Measurements from ENCODE around the gene MAGOHB.

The MAGOHB gene

DNA sequence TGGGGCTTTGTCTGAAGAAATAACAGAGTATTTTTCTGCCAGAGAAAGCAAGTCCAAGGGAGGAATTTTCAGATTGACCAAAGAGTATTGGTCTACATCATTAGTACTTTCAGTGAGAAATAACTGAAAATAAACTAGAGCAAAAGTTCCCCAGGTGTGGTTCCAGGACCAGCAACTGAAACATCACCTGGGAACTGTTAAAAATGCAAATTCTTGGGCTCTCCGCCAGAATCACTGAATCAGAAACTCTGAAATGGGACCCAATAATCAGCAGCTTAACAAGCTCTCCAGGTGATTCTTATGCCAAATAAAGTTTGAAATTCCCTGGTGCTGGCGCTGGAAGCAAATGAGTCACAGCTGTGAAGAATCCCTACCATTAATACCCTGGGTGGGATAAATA is 55.6 kb downstream of the MAGOHB start:
- H3K36me3 ChIP-seq, result no peaks in the 10 kb centered on the region
- DNase-seq, result no peak
- no peaks in the 10 kb centered on the region for H3K4me1 ChIP-seq
- H3K9me3 ChIP-seq, result no peaks in the 10 kb centered on the region
- TF ChIP-seq, protein P1, sequence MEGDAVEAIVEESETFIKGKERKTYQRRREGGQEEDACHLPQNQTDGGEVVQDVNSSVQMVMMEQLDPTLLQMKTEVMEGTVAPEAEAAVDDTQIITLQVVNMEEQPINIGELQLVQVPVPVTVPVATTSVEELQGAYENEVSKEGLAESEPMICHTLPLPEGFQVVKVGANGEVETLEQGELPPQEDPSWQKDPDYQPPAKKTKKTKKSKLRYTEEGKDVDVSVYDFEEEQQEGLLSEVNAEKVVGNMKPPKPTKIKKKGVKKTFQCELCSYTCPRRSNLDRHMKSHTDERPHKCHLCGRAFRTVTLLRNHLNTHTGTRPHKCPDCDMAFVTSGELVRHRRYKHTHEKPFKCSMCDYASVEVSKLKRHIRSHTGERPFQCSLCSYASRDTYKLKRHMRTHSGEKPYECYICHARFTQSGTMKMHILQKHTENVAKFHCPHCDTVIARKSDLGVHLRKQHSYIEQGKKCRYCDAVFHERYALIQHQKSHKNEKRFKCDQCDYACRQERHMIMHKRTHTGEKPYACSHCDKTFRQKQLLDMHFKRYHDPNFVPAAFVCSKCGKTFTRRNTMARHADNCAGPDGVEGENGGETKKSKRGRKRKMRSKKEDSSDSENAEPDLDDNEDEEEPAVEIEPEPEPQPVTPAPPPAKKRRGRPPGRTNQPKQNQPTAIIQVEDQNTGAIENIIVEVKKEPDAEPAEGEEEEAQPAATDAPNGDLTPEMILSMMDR (IDR thresholded peaks at IDR 0.05; ENCODE audit: low read depth, low read length), result no peak
- peaks cover 10% of the 10 kb centered on the region; the same call in 1 of the 2 replicates for H3K27me3 ChIP-seq
- no peak overlapping the region for H3K4me3 ChIP-seq (ENCODE audit: low read depth, low read length)

GRCh38 chr12:10557329-10557728 is 56.1 kb downstream of the MAGOHB start:
- Histone ChIP-seq H3K27me3 (peaks cover 10% of the 10 kb centered on the region; the same call in 1 of the 2 replicates), H3K9me3 (no peaks in the 10 kb centered on the region), H3K4me1 (no peaks in the 10 kb centered on the region), H3K36me3 (no peaks in the 10 kb centered on the region), H3K4me3 (ENCODE audit: low read depth, low read length) (no peak overlapping the region)
- TF ChIP-seq, protein P1 (IDR thresholded peaks at IDR 0.05; ENCODE audit: low read depth, low read length), result no peak
- DNase-seq, result no peak

DNA sequence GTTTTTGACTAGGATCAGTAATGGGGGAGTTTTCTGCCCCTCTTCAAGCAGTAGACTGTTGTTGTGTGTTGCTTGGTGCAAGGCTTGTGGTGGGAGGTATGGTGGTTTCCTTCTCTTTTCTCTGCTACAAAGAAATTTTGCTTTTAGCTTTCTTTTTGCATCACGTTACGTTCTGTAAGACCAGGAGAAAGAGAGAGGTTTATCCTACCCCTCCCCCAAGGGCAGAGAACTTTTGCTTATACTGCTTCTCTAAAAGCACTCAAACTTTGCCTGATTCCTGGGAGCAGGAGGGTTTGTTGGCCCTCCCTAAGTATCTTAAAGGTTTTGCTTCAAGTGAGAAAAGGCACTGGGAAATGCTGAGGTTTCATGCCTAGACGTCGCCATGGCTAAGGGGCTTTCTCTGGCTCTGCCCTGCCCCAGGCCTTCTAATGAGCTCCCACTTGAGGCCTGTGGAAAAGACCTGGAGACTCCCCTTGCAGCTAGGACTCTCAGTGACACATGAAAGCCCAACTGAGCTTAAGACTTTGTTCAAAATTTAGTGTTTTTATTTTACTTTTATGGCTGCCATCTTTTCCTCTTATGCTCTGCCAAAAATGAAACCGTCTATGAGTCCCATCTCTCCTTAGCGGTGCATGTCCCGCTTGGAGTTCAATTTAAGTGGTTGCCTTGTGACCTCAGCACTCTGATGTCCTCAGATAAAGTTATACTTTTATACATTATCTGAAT is 58.5 kb downstream of the MAGOHB start:
- Histone ChIP-seq H3K4me3 (ENCODE audit: low read depth, low read length) (no peak overlapping the region), H3K36me3 (no peaks in the 10 kb centered on the region), H3K4me1 (no peaks in the 10 kb centered on the region), H3K9me3 (no peaks in the 10 kb centered on the region), H3K27me3 (peaks cover 13% of the 10 kb centered on the region)
- TF ChIP-seq, protein P1 (IDR thresholded peaks at IDR 0.05; ENCODE audit: low read depth, low read length), result no peak
- no peak for DNase-seq

GRCh38 chr12:10554228-10554755 is 59.1 kb downstream of the MAGOHB start:
- TF ChIP-seq, protein P1 (IDR thresholded peaks at IDR 0.05; ENCODE audit: low read depth, low read length), result no peak
- no peak for DNase-seq
- no peak overlapping the region for H3K4me3 ChIP-seq (ENCODE audit: low read depth, low read length)
- H3K36me3 ChIP-seq, result no peaks in the 10 kb centered on the region
- no peaks in the 10 kb centered on the region for H3K4me1 ChIP-seq
- peaks cover 13% of the 10 kb centered on the region for H3K27me3 ChIP-seq
- H3K9me3 ChIP-seq, result no peaks in the 10 kb centered on the region

Measured in BE2C (cell line).